Nucleus accumbens (tissue), 56 donors: ENCODE measurements around the gene PLAU.
A peak's percentile ranks its signal among the peaks of the same experiment; 100 is the strongest.
"Not testable (repeated sequence)": the region's sequence is repeated elsewhere in the genome, so short reads cannot be mapped to it uniquely, and the experiment has no call there.

Experiments
- DNase-seq, 56 donors: peaks; one replicate each; lab custom pipeline; 2025; lab: John Stamatoyannopoulos, UW

PLAU gene

GRCh38 chr10:73876157-73876556, 34.8 kb upstream of the PLAU start:
- no peak for DNase-seq

GRCh38 chr10:73876566-73876965, 34.4 kb upstream of the PLAU start:
- DNase-seq = no peak

GRCh38 chr10:73876971-73877370, 34.0 kb upstream of the PLAU start:
- DNase-seq = no peak

- no peak for DNase-seq
Observed at GRCh38 chr10:73877533-73878160, 33.3 kb upstream of the PLAU start.

- no peak for DNase-seq
Observed at GRCh38 chr10:73878365-73878764, 32.6 kb upstream of the PLAU start.

- peak in 46 of 56 donors; percentile 8 to 76 (median 44) for DNase-seq
Observed at GRCh38 chr10:73879296-73880173, 31.4 kb upstream of the PLAU start.

- DNase-seq = no peak
Observed at GRCh38 chr10:73881221-73881919, 29.6 kb upstream of the PLAU start.

DNA sequence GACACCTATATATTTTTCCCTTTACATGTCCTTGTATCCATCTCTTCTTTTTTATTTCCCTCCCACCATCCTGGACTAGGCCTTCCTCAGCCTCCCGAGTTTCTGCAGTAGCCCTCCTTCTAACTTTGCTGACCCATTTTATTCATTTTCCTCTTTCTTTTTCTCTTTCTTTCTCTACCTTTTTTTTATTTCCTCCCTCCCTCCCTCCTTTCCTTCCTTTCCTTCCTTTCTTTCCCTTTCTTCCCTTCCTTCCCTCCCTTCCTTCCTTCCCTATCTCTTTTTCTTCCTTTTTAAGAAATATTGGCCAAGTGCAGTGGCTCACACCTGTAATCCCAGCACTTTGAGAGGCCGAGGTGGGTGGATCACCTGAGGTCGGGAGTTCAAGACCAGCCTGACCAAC, 26.9 kb upstream of the PLAU start:
- no peak for DNase-seq

DNA sequence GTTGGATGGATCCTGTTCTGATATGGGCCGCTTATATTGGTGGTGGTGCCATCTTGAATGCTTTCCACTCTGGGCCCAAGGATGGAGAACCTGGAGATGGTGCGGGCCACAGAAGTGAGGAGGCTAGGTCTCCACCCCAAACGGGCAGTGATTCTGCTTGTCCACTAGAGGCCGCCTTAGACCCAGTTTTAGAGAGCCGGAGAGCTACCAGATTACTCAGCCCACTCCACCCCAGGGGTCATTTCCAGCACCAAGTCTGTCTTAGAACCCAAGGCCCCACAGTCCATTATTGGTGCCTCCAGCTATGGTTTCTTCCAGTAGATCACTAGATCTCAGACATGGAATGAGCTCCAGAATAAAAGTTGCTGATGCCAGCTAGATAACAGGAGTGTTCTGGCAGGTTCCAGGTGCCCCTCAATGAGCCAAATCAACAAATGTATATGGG, 24.8 kb upstream of the PLAU start:
- peak in 48 of 56 donors; percentile 15 to 77 (median 44) for DNase-seq

GRCh38 chr10:73886661-73887293, 24.2 kb upstream of the PLAU start:
- DNase-seq = no peak

DNA sequence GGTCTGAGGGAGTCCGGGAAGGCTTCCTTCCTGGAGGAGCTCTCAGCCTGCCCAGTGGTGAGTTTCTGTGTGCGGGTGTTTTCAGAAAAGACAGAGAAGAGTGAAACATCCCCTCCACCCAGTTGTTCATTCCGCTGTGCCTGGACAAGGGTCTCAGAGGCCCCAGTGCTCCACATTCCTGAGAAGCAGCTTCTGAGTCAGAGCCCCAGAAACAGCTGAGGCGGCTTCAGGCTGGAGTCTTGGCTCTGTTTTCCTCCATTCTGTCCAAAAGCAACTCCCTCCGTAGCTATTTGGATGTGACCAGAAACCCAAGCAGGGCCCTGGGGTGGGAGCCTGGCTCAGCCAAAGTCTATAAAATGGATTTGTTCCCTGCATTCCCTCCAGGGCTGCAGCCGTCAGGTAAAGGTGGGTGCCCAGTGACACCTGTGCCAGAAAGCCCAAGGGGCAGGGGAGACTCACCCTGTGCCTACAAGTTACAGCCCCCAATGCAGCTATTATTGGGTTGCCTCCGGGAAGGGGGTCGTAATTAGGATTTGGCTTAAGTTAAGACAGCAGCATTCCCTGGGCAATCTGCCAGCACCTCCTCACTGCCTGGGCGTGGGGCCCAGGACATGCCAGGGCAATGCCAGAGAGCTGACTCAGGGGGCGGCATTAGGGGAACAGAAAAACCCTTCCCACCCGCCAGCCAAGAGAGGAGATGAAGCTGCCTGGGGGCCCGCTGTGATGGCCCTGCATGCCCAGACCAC, 23.5 kb upstream of the PLAU start:
- peak in 48 of 56 donors; percentile 29 to 87 (median 60) for DNase-seq

- no peak for DNase-seq
Observed at GRCh38 chr10:73888514-73888913, 22.4 kb upstream of the PLAU start.

DNA sequence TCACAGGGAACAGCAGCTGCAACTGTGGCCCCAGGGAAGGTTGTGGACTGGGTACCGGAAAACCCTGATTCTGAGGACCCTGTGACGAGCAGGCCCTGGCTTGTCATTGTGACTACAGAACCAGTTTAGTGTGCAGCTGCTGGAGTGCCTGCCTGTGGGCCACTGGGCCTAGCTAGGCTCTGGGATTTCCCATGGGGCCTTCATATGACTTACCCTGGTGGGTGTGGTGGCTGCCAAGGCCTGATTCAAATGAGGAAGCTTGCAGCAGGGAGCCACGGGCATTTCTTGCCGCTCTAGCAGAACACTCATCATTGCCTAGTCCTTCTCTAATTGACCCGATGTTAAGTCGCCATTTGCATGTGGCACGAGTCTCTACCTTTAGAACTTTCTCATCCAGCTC, 21.9 kb upstream of the PLAU start:
- peak in 5 of 56 donors; percentile 10 to 41 (median 23) for DNase-seq

DNA sequence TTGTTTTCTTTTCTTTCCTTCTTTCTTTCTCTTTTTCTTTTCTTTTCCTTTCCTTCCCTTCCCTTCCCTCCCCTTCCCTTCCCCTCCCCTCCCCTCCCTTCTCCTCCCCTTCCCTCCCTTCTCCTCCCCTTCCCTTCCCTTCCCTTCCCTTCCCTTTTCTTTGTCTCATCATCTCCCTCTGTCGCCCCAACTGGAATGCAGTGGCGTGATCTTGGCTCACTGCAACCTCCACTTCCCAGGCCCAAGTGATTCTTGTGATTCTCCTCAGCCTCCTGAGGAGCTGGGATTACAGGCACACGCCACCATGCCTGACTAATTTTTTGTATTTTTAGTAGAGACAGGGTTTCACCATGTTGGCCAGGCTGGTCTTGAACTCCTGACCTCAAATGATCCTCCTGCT, 21.5 kb upstream of the PLAU start:
- DNase-seq = not testable (repeated sequence)

DNA sequence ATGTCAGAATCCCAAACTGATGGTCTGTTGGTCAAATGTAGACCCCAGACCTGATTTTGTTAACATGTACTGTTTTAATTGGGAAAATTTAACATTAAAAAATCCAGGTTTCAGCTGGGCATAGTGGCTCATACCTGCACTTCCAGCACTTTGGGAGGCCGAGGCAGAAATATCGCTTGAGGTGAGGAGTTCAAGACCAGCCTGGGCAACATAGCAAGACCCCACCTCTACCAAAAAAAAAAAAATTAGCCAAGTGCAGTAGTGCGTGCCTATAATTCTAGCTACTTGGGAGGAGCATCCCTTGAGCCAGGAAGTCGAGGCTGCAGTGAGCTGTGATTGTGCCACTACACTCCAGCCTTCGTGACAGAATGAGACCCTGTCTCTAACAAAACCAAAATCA, 20.7 kb upstream of the PLAU start:
- DNase-seq = no peak

DNA sequence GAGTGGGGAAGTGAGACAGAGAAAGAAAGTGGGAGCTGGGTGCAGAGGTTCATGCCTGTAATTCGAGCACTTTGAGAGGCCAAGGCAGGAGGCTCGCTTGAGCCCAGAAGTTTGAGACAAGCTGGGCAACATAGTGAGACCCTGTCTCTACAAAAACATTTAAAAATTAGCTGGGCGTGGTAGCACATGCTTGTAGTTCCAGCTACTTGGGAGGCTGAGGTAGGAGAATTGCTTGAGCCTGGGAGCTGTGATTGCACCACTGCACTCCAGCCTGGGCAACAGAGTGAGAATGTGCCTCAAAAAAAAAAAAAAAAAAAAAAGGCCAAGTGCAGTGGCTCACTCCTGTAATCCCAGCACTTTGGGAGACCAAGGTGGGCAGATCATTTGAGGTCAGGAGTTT, 20.1 kb upstream of the PLAU start:
- DNase-seq = not testable (repeated sequence)

- no peak for DNase-seq
Observed at GRCh38 chr10:73891540-73891939, 19.4 kb upstream of the PLAU start.

- DNase-seq = no peak
Observed at GRCh38 chr10:73892310-73893030, 18.5 kb upstream of the PLAU start.

GRCh38 chr10:73893426-73893825, 17.5 kb upstream of the PLAU start:
- DNase-seq = no peak
